ENCODE data around the gene MMUT.

DNA sequence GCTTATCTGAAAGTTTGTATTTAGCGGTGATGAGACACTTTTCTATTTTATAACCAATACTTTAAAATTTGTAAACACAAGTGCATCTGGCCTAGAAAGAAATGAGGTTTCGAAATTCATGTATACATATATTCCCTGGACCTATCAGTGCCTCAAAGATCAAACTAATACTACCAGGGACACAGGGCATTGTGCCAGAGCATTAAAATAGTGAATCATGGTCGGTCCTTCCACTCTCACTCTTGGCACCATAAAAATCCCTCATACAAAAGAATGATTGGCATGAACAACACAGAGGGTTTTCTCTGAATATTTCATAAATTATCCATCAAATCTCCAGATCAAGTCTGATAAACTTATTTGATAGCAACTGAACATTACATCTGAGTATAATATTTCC, 62.0 kb downstream of the MMUT start:
- TF ChIP-seq POLR2A (IDR thresholded peaks at IDR 0.05): no peak
- no peak for TF ChIP-seq CTCF (IDR thresholded peaks at IDR 0.05)
